Ishikawa (cell line): ENCODE data around the gene ZNF525.
A peak's percentile ranks its signal among the peaks of the same experiment; 100 is the strongest.

Experiments used
- CEBPB ChIP-seq: IDR thresholded peaks from 2 replicates; pipeline ENCODE4 v1.6.1; 2012
- CREB1 ChIP-seq: IDR thresholded peaks from 2 replicates; pipeline ENCODE4 v1.6.1; 2012; ENCODE audit warnings: low read depth
- EGR1 ChIP-seq: IDR thresholded peaks from 2 replicates; pipeline ENCODE4 v1.6.1; 2012
- EP300 ChIP-seq: IDR thresholded peaks from 2 replicates; pipeline ENCODE4 v1.6.1; 2012; ENCODE audit warnings: borderline replicate concordance
- FOXM1 ChIP-seq: IDR thresholded peaks from 2 replicates; pipeline ENCODE4 v1.6.1; 2012; ENCODE audit warnings: low read depth, borderline replicate concordance
- MAX ChIP-seq: IDR thresholded peaks from 2 replicates; pipeline ENCODE4 v1.6.1; 2012
- NFIC ChIP-seq: IDR thresholded peaks from 2 replicates; pipeline ENCODE4 v1.6.1; 2012
- RAD21 ChIP-seq: IDR thresholded peaks from 2 replicates; pipeline ENCODE4 v1.6.1; 2012; ENCODE audit warnings: low read depth
- TAF1 ChIP-seq: IDR thresholded peaks from 2 replicates; pipeline ENCODE4 v1.6.1; 2012; ENCODE audit warnings: low read depth, mild to moderate bottlenecking
- TCF12 ChIP-seq: IDR thresholded peaks from 2 replicates; pipeline ENCODE4 v1.6.1; 2012; ENCODE audit warnings: low read depth
- TEAD4 ChIP-seq: IDR thresholded peaks from 2 replicates; pipeline ENCODE4 v1.6.1; 2012
- YY1 ChIP-seq: IDR thresholded peaks from 2 replicates; pipeline ENCODE4 v1.6.1; 2012; ENCODE audit warnings: low read depth
- ZBTB7A ChIP-seq: IDR thresholded peaks from 2 replicates; pipeline ENCODE4 v1.6.1; 2012; ENCODE audit warnings: low read depth
- TF ChIP-seq, protein P1 (sequence below): IDR thresholded peaks from 2 replicates; pipeline ENCODE4 v1.6.1; 2012
- TF ChIP-seq, protein P2 (sequence below): IDR thresholded peaks from 2 replicates; pipeline ENCODE4 v1.6.1; 2012; ENCODE audit warnings: low read depth, mild to moderate bottlenecking

ZNF525 gene

GRCh38 chr19:53409505-53410204, 44.1 kb downstream of the ZNF525 start:
- no peak for TF ChIP-seq EP300
- no peak for TF ChIP-seq CREB1
- no peak for TF ChIP-seq TCF12
- TF ChIP-seq, protein P1, sequence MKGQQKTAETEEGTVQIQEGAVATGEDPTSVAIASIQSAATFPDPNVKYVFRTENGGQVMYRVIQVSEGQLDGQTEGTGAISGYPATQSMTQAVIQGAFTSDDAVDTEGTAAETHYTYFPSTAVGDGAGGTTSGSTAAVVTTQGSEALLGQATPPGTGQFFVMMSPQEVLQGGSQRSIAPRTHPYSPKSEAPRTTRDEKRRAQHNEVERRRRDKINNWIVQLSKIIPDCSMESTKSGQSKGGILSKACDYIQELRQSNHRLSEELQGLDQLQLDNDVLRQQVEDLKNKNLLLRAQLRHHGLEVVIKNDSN: no peak
- TF ChIP-seq NFIC: no peak

DNA sequence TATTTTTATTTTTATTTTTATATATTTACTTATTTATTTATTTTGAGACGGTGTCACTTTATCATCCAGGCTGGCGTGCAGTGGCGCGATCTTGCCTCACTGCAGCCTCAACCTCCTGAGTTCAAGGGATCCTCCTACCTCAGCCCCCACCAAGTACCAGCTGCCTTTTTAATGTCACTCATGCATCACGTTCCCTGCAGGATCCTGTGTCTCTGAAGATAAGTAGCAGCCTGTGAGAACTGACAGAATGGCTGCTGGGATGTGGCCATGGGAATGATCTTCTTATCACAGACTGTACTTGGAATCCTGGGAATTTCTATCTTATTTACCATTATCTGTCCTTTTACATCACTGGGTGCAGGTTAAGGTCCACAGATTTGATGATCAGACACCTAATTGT, 57.0 kb downstream of the ZNF525 start:
- TF ChIP-seq CEBPB (no peak), CREB1 (no peak), EGR1 (no peak), TCF12 (no peak), TAF1 (no peak), NFIC (no peak)

DNA sequence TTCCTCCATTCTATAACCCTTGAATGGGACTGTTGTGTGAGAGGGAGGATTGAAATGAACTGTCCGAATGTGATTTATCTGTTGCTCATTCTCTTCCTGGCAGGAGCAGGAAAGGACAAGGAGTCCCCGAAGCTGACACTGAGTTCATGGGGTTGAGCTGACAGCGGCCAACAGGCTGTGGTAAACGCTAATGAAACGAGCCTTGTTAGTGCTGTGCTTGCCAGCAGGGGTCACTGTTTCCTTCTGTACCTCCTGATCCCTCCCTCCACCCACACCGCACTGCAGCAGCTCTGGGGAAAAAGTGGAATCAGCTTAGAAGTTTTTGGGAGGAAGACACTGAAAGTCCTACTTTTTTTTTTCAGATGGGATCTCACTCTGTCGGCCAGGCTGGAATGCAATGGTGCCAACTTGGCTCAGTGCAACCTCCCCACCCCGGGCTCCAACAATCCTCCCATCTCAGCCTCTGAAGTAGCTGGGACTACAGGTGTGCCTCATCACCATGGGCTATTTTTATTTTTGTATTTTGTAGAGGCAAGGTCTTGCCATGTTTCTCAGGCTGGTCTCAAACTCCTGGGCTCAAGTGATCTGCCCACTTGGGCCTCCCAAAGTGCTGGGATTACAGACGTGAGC, 59.6 kb downstream of the ZNF525 start:
- no peak for TF ChIP-seq EP300
- TF ChIP-seq TCF12: no peak
- peak; percentile 76 for TF ChIP-seq RAD21
- TF ChIP-seq MAX: no peak
- TF ChIP-seq, protein P1: no peak
- TF ChIP-seq, protein P2, sequence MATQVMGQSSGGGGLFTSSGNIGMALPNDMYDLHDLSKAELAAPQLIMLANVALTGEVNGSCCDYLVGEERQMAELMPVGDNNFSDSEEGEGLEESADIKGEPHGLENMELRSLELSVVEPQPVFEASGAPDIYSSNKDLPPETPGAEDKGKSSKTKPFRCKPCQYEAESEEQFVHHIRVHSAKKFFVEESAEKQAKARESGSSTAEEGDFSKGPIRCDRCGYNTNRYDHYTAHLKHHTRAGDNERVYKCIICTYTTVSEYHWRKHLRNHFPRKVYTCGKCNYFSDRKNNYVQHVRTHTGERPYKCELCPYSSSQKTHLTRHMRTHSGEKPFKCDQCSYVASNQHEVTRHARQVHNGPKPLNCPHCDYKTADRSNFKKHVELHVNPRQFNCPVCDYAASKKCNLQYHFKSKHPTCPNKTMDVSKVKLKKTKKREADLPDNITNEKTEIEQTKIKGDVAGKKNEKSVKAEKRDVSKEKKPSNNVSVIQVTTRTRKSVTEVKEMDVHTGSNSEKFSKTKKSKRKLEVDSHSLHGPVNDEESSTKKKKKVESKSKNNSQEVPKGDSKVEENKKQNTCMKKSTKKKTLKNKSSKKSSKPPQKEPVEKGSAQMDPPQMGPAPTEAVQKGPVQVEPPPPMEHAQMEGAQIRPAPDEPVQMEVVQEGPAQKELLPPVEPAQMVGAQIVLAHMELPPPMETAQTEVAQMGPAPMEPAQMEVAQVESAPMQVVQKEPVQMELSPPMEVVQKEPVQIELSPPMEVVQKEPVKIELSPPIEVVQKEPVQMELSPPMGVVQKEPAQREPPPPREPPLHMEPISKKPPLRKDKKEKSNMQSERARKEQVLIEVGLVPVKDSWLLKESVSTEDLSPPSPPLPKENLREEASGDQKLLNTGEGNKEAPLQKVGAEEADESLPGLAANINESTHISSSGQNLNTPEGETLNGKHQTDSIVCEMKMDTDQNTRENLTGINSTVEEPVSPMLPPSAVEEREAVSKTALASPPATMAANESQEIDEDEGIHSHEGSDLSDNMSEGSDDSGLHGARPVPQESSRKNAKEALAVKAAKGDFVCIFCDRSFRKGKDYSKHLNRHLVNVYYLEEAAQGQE: no peak
- TF ChIP-seq CREB1: no peak
- TF ChIP-seq NFIC: no peak
- no peak for TF ChIP-seq TAF1

DNA sequence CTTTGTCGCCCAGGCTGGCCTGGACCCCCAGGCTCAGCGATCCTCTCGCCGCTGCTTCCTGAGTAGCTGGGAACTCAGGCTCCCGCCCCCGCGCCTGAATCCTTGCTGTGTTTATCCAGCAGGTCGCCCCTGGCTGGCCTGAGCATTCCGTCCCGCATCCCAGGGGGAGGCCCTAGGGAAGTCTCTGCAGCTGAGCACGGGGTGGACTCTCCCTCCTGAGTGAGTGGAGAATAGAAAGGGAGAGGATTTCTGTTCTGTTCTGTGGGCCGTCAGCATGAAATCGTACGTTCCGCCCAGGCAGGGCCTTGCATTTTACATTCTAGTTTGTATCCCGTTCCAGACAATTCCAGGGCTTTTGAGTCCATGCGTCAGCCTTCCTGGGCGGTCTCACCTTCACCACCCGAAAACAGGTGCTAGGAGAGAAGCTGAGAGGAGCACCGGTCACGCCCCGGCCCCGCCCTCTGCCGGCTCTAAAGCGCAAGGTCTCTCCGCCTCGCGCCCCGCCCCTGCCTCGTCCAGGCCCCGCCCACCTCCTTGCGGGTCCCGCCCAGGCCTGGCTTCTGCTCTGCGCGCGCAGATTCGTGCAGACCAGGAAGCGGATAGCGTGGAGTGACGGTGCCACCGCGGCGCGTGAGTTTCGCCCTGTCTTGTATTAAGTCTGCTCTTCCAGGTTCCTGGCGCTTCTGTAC, 66.0 kb downstream of the ZNF525 start, which contains the start of gene ZNF761:
Gene ZNF761 (plus strand): TSS at position 586 of the 689 bp plus-strand sequence. CDS start 15,285 bp downstream, outside the sequence.
- TF ChIP-seq, protein P1: no peak
- peak; percentile 30; the same call in 1 of the 2 replicates for TF ChIP-seq TAF1
- peak; percentile 55 for TF ChIP-seq MAX
- TF ChIP-seq EGR1: peak; percentile 79

GRCh38 chr19:53432088-53432661, 66.7 kb downstream of the ZNF525 start:
- TF ChIP-seq CEBPB (no peak), ZBTB7A (no peak), EGR1 (no peak), RAD21 (no peak), CREB1 (no peak), TCF12 (no peak), TAF1 (no peak), YY1 (no peak), FOXM1 (no peak), NFIC (no peak), EP300 (no peak), TEAD4 (no peak), MAX (no peak)
- TF ChIP-seq, protein P2: no peak
- TF ChIP-seq, protein P1: no peak
